GM10847 (cell line): ENCODE results near the gene PGP.

ENCODE experiments used
- POLR2A ChIP-seq: IDR thresholded peaks from 2 replicates; pipeline ENCODE4 v1.6.1; 2011; ENCODE audit not compliant: insufficient read length; ENCODE audit errors: extremely low read depth

The PGP gene

GRCh38 chr16:2238838-2239675 lies 24.4 kb upstream of the PGP start:
- TF ChIP-seq POLR2A = no peak

GRCh38 chr16:2238150-2238837 lies 23.7 kb upstream of the PGP start:
- no peak for TF ChIP-seq POLR2A

- TF ChIP-seq POLR2A = no peak
Observed at GRCh38 chr16:2237493-2238149, 23.0 kb upstream of the PGP start.

- TF ChIP-seq POLR2A = no peak
Observed at GRCh38 chr16:2237102-2237482, 22.5 kb upstream of the PGP start.

- no peak for TF ChIP-seq POLR2A
Observed at GRCh38 chr16:2236337-2237101, 21.9 kb upstream of the PGP start, which contains the start of gene DNASE1L2. DNASE1L2 (plus strand) TSS chr16:2236444; CDS start chr16:2236817, 373 bp downstream.

- TF ChIP-seq POLR2A = no peak
Observed at GRCh38 chr16:2235695-2236336, 21.2 kb upstream of the PGP start.

- no peak for TF ChIP-seq POLR2A
Observed at GRCh38 chr16:2235234-2235651, 20.6 kb upstream of the PGP start.

GRCh38 chr16:2234813-2235170 lies 20.2 kb upstream of the PGP start:
- no peak for TF ChIP-seq POLR2A

GRCh38 chr16:2233872-2234812 lies 19.5 kb upstream of the PGP start:
- TF ChIP-seq POLR2A = no peak

- no peak for TF ChIP-seq POLR2A
Observed at GRCh38 chr16:2233046-2233775, 18.6 kb upstream of the PGP start.

GRCh38 chr16:2232094-2232990 lies 17.7 kb upstream of the PGP start:
- no peak for TF ChIP-seq POLR2A
